NCI-H2227 treated with DMSO at 0.1 percent for 48 hours (cell line): ENCODE data around the gene POLN.

Experiments
- DNase-seq: peaks from one replicate; lab custom pipeline; 2025; lab: John Stamatoyannopoulos, UW

POLN gene

GRCh38 chr4:2069986-2070385 lies 171.9 kb downstream of the POLN start:
- no peak for DNase-seq

GRCh38 chr4:2069161-2069971 lies 172.6 kb downstream of the POLN start:
- DNase-seq, result no peak

- no peak for DNase-seq
Measured at GRCh38 chr4:2068566-2068965, 173.4 kb downstream of the POLN start.

GRCh38 chr4:2068198-2068470 lies 173.8 kb downstream of the POLN start:
- DNase-seq, result no peak

- DNase-seq, result no peak
Measured at GRCh38 chr4:2067446-2068197, 174.3 kb downstream of the POLN start.

GRCh38 chr4:2066571-2067445 lies 175.1 kb downstream of the POLN start:
- DNase-seq, result no peak

GRCh38 chr4:2066011-2066551 lies 175.8 kb downstream of the POLN start:
- DNase-seq, result no peak

GRCh38 chr4:2065106-2065930 lies 176.6 kb downstream of the POLN start:
- no peak for DNase-seq

GRCh38 chr4:2064276-2064991 lies 177.5 kb downstream of the POLN start:
- DNase-seq, result no peak

- DNase-seq, result no peak
Measured at GRCh38 chr4:2063557-2064275, 178.2 kb downstream of the POLN start.

GRCh38 chr4:2062808-2063524 lies 179.0 kb downstream of the POLN start:
- no peak for DNase-seq

GRCh38 chr4:2062168-2062807 lies 179.6 kb downstream of the POLN start:
- no peak for DNase-seq

- DNase-seq, result no peak
Measured at GRCh38 chr4:2061186-2062131, 180.5 kb downstream of the POLN start.

- DNase-seq, result no peak
Measured at GRCh38 chr4:2060611-2061185, 181.2 kb downstream of the POLN start.

- DNase-seq, result no peak
Measured at GRCh38 chr4:2059726-2060602, 182.0 kb downstream of the POLN start.

GRCh38 chr4:2059046-2059725 lies 182.7 kb downstream of the POLN start, which contains the start of gene NAT8L:
NAT8L (plus strand) TSS chr4:2059327; CDS start chr4:2059512, 185 bp downstream.
- DNase-seq, result peak; percentile 14
